ENCODE measurements around the gene PCSK1.
"Not testable (repeated sequence)": the region's sequence is repeated elsewhere in the genome, so short reads cannot be mapped to it uniquely, and the experiment has no call there.

Gene PCSK1

DNA sequence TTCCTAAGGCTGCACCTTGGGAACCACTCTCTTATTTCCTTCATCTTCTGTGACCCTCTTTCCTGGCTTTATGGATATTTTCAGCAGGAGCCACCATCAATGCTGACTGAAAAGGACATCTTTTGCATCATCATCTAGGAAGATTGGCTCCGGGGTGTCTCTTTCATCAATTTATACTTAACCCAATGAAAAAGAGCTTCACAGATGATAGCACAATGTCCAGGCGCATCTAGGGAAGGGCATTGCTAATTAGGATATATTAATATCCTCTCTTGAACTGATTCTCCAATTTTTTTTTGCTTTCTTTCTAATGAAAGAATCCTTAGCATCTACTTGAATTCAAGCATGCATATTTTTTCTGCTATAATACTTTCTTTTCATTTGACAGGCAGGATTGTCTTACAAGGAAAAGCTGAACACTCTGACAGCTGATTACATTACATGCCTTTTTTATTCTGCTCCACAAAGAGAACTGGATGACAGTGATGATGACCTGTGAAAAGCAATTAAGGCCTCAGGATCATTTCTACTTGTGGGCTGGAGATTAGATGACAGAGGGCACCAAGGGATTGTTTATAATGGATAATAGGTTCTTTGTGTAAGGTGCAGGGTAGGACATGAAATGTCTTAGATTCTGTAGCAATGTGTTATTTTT lies 60.2 kb downstream of the PCSK1 start:
- DNase-seq (ENCODE audit: low read depth) = no peak

DNA sequence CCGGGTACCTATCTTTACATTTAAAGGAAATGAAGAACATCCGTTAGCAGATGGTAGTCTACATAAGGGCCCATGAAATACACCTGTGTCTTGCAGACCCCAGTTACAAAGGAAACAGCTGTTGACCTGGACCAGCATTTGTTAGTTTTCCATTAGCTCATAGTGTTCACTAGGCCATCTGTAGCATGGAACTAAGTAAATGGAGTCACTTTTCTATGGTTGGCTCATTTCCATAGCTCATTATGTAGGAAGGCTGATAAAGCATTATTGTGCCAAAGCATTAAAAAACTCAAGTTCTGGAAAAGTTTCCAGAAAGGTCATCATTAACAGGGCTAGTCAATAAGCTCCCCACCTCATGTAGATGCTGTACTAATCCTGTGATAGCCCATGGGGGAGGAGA lies 62.1 kb downstream of the PCSK1 start:
- DNase-seq (ENCODE audit: low read depth) = no peak

DNA sequence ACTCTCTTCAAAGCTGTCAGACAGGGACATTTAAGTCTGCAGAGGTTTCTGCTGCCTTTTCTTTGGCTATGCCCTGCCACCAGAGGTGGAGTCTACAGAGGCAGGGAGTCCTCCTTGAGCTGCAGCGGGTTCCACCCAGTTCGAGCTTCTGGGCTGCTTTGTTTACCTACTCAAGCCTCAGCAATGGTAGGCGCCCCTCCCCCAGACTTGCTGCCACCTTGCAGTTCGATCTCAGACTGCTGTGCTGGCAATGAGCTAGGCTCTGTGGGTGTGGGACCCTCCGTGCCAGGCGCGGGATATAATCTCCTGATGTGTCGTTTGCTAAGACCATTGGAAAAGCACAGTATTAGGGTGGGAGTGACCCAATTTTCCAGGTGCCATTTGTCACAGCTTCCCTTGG lies 65.7 kb downstream of the PCSK1 start:
- DNase-seq (ENCODE audit: low read depth) = not testable (repeated sequence)

DNA sequence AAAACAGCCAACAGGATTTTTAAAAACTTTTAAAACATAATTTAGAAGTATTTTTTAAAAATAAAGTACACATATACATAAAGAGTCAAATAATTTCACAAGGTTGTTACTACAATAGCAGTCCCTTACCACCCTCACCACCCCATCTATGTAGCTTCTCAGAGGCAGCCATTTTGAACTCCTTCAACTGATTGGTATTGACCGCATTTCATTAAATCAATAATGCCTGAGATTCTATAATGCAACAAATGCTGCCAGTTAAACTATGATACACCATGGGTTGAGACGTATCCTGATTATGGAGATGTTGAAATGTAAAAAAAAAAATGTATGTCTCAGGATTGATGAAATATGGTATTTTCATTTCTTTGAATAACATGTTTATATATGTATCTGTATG lies 78.8 kb downstream of the PCSK1 start:
- DNase-seq (ENCODE audit: low read depth) = no peak

DNA sequence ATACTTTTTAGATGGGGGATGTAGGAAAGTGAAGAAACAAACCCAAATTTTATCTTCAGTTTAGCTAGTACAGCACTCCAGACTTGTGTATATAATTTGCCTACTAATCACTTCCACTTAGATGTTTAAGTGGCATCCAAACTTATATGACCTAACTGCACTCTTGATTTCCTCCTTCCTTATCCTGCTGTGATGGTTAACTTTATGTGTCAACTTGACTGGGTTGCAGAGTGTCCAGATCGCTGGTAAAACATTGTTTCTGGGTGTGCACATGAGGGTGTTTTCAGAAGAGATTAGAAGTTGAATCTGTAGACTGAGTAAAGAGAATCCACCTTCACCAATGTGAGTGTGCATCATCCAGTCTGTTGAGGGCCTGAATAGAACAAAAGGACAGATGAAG lies 79.8 kb downstream of the PCSK1 start:
- no peak for DNase-seq (ENCODE audit: low read depth)

DNA sequence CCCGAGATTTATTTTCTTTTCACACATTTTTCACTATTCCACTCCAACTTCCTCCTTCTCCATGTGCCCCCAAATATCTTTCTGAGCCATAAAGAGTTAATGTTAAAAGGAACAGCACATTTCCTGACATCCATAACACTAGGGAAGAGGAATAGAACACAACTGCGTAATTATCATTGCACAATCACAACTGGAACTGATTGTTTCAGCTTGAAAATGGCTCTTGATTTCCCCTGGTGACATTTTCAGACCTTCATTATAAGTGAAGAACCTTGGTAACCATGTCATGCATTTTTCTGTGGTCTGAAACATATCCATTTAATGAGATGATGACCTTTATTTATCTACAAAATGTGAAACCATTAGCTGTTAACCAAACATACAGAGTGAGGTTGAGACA lies 82.4 kb downstream of the PCSK1 start:
- no peak for DNase-seq (ENCODE audit: low read depth)

DNA sequence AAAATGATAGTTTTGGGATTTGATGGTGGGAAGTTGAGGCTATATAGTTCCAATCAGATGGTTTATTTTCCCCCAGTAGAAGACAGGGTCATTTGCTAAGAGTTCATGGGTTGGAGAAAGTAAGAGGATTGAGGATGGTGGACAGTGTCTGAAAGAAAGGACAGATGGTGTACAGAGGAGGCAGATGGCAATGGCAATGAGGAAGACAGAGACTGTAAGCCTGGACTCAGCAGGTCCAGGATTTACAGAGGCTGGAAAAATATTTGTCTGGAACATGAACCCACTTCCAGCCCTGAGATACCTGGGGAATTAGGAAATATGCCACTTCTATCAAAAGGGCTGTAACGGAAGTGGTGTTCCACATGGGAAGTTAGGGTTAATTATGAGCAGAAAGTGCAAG lies 84.5 kb downstream of the PCSK1 start:
- no peak for DNase-seq (ENCODE audit: low read depth)

DNA sequence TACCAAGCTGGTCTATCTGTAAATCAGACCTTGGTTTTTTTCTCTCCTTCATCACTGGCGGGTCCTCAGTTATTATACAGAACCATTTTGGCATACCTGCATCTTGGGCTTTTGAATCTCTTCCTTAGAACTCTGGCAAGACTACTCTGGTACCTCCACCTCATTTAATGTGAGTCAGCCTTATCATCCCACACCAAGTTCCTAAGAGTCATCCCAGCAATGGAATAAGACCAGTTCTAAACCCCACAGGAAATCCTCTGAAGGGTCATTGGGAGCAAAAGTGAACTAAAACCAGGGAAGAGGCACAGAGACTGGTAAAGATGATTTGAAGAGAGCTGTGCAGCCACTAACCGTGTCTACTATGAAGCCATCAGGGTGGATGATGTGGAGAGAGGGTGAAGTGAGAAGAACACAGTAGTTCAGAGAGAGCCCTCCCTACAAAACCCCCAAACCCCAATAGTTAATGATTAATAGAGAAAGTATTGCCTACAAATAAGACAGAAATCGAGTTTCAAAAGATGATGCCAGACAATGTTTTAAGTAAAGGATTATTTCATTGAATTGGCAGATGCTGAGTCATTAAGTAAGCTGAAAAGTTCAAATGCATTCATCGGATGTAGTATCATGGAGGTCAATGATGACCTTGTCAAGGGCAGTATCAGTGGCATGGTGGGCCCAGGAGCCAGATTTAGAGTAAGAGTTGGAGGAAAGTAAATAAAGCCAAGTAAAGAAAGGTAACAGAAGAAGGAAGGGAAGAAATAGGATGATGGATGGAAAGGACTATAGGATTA lies 85.4 kb downstream of the PCSK1 start:
- DNase-seq (ENCODE audit: low read depth) = no peak

DNA sequence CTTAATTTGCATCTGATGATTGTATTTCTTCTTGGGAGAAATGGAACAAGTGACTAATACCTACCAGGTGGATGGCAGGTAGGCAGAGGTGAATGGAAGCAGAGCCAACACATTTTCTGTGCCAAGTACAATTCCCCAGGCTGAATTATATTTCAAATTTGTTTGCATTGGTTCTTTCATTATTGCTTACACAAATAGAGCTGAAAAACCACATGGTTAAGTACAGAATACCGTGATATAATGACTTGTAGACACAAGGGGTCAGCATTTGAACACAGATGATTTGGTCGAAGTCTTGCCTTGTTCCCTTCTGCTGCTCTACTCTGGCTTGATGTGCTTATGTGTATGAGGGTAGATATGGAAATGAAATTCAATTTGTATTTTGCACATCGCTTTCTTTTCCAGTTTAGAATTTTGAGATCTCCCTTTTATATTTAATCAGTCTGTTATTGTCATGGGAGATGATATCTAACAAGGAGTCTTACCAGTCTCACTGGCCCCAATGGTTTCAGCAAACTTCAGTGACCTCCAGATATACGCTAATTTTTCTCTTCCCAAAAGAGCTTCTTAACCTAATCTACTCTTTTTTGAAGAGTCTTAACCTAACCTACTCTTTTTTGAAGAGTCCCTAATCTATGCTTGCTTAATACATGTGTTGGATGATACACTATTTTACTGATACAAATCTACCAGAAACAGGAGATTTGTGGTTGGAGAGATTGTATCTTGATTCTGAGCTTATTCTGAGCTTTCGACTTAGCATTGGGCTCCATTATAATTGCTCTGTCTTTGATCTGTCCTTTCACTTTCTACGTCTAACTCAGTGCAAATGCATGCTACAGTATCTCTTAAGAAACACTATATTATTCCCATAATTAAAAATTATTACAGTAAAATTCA lies 88.1 kb downstream of the PCSK1 start:
- DNase-seq (ENCODE audit: low read depth) = no peak

DNA sequence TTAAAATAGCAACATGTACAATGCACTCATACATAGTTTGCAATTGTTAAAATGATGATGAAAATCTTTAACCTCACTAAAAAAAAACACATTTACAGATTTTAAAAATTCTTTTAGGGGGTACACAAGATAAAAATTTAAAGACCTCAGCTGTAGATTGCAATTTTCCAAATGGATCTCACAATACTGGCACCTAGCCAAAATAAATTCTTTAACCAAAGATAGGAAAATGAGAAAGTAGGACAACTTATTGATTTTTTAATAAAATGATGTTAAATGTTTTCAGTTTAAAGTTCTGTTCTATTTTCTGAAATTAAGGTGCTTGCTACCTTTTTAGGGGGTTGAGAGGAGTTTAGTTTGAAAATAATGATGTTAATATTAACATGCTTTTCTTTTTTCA lies 90.0 kb downstream of the PCSK1 start:
- DNase-seq (ENCODE audit: low read depth) = no peak

DNA sequence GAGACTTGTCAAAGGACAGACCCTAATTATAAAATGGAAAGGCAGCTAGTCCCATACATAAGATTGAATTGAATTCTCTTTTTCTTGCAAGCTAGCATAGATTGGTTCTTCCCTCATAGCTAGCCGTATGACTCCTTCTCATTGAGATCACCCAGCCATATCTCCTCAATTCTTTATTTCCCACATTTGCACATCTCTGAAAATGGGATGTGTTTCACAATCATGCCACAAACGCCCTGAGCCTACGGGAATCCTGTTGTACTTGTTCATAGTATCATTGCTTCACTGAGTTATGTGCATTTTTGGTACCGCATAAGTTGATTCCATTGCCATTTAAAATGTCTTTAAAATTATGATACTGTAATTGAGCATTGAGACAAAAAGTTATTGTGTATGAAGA lies 90.5 kb downstream of the PCSK1 start:
- no peak for DNase-seq (ENCODE audit: low read depth)

Data from GM04503 (cell line).